ENCODE data around the gene KIF3B. TPM values are rescaled to one million over a fixed set of nuclear protein-coding genes. Genes with fewer than 3 reads are reported as not detected.
"Not testable (repeated sequence)": the region's sequence is repeated elsewhere in the genome, so short reads cannot be mapped to it uniquely, and the experiment has no call there.

Gene KIF3B
- total RNA-seq, 1 donor from 2014 or later: 20.1 TPM

GRCh38 chr20:32350421-32350820, 73.0 kb downstream of the KIF3B start:
- Histone ChIP-seq H3K27ac (no peak overlapping the region), H3K4me3 (no peak overlapping the region), H3K36me3 (no peaks in the 10 kb centered on the region), H3K27me3 (no peaks in the 10 kb centered on the region), H3K9me3 (no peaks in the 10 kb centered on the region), H3K4me1 (no peaks in the 10 kb centered on the region)
- intact Hi-C loops (cut with DNase I): no loop called here
- no peak for TF ChIP-seq CTCF (IDR thresholded peaks at IDR 0.05)
- no peak for DNase-seq (ENCODE audit: low spot score in 2 of 2)

- intact Hi-C loops (cut with DNase I): no loop called here
- Histone ChIP-seq H3K27ac (no peak overlapping the region), H3K36me3 (no peaks in the 10 kb centered on the region), H3K27me3 (no peaks in the 10 kb centered on the region), H3K9me3 (no peaks in the 10 kb centered on the region), H3K4me1 (peaks cover 0 to 6% of the 10 kb centered on the region in 2 donors), H3K4me3 (no peak overlapping the region)
- DNase-seq (ENCODE audit: low spot score in 2 of 2): no peak
- no peak for TF ChIP-seq CTCF (IDR thresholded peaks at IDR 0.05)
Measured at GRCh38 chr20:32352121-32352720, 74.8 kb downstream of the KIF3B start.

GRCh38 chr20:32353848-32354496, 76.5 kb downstream of the KIF3B start:
- Histone ChIP-seq H3K4me1 (peaks cover 0 to 6% of the 10 kb centered on the region in 2 donors), H3K36me3 (no peaks in the 10 kb centered on the region), H3K9me3 (no peaks in the 10 kb centered on the region), H3K27me3 (no peaks in the 10 kb centered on the region), H3K4me3 (no peak overlapping the region), H3K27ac (no peak overlapping the region)
- intact Hi-C loops (cut with DNase I): no loop called here
- no peak for DNase-seq (ENCODE audit: low spot score in 2 of 2)
- TF ChIP-seq CTCF (IDR thresholded peaks at IDR 0.05): no peak

- intact Hi-C loops (cut with DNase I): no loop called here
- no peak overlapping the region for H3K4me3 ChIP-seq
- no peak for DNase-seq (ENCODE audit: low spot score in 2 of 2)
- H3K27me3 ChIP-seq: no peaks in the 10 kb centered on the region
- peaks cover 0 to 6% of the 10 kb centered on the region in 2 donors for H3K4me1 ChIP-seq
- peak overlapping the region in 1 of 2 donors; percentile 1 for H3K27ac ChIP-seq
- no peaks in the 10 kb centered on the region for H3K9me3 ChIP-seq
- no peaks in the 10 kb centered on the region for H3K36me3 ChIP-seq
- no peak for TF ChIP-seq CTCF (IDR thresholded peaks at IDR 0.05)
Measured at GRCh38 chr20:32354592-32355416, 77.4 kb downstream of the KIF3B start.

GRCh38 chr20:32355417-32355841, 78.0 kb downstream of the KIF3B start:
- intact Hi-C loops (cut with DNase I): no loop called here
- no peaks in the 10 kb centered on the region for H3K9me3 ChIP-seq
- TF ChIP-seq CTCF (IDR thresholded peaks at IDR 0.05): no peak
- peak overlapping the region in 1 of 2 donors; percentile 1 for H3K27ac ChIP-seq
- no peak overlapping the region for H3K4me3 ChIP-seq
- DNase-seq (ENCODE audit: low spot score in 2 of 2): no peak
- H3K27me3 ChIP-seq: no peaks in the 10 kb centered on the region
- no peaks in the 10 kb centered on the region for H3K36me3 ChIP-seq
- peaks cover 0 to 9% of the 10 kb centered on the region in 2 donors for H3K4me1 ChIP-seq

- DNase-seq (ENCODE audit: low spot score in 2 of 2); intact Hi-C loops (cut with DNase I); H3K27ac ChIP-seq; H3K9me3 ChIP-seq; H3K36me3 ChIP-seq; H3K27me3 ChIP-seq; H3K4me3 ChIP-seq: not testable (repeated sequence)
- peaks cover 0 to 11% of the 10 kb centered on the region in 2 donors for H3K4me1 ChIP-seq
Measured at GRCh38 chr20:32355907-32356621, 78.6 kb downstream of the KIF3B start.
